HL-60 (cell line): ENCODE data around the gene NKD1.

Experiments used
- DNase-seq, 2 experiments: peaks; one replicate each; pipeline ENCODE4 v3.0.0-alpha.2; 2010 to 2020; ENCODE audit warnings: low read depth in 1 of 2, low spot score in 1 of 2
- H3K27ac ChIP-seq: fragments of 250-450 bp; sonication (Bioruptor Pico); replicated peaks from 2 replicates; pipeline ENCODE4 v1.5.1; 2020; ENCODE audit warnings: mild to moderate bottlenecking, moderate library complexity
- H3K27me3 ChIP-seq: fragments of 250-450 bp; sonication (Bioruptor Pico); 2 replicates; pipeline ENCODE4 v1.5.1; 2021; ENCODE audit warnings: mild to moderate bottlenecking, moderate library complexity; ENCODE audit not compliant: insufficient read depth, poor library complexity, severe bottlenecking
- H3K4me3 ChIP-seq: replicated peaks from 2 replicates; pipeline ENCODE4 v1.5.1; 2011; ENCODE audit warnings: mild to moderate bottlenecking, control low read depth, low read length; ENCODE audit not compliant: insufficient read depth
- CTCF ChIP-seq: IDR thresholded peaks from one replicate; pipeline ENCODE4 v1.5.1; 2011; ENCODE audit warnings: low read length, control low read depth, inconsistent platforms; ENCODE audit not compliant: insufficient read depth
- GABPA ChIP-seq: IDR thresholded peaks from 2 replicates; pipeline ENCODE4 v1.6.1; 2012; ENCODE audit warnings: low read depth
- POLR2AphosphoS5 ChIP-seq: IDR thresholded peaks from 2 replicates; pipeline ENCODE4 v1.6.1; 2012; ENCODE audit warnings: low read depth
- REST ChIP-seq: IDR thresholded peaks from 2 replicates; pipeline ENCODE4 v1.6.1; 2012; ENCODE audit warnings: low read depth; ENCODE audit not compliant: insufficient replicate concordance
- SPI1 ChIP-seq: IDR thresholded peaks from 2 replicates; pipeline ENCODE4 v1.6.1; 2012; ENCODE audit warnings: low read depth, mild to moderate bottlenecking, borderline replicate concordance

The NKD1 gene

GRCh38 chr16:50526796-50527195, 21.4 kb upstream of the NKD1 start:
- TF ChIP-seq SPI1, result no peak
- TF ChIP-seq POLR2AphosphoS5, result no peak
- TF ChIP-seq REST, result no peak
- TF ChIP-seq CTCF, result no peak
- TF ChIP-seq GABPA, result no peak
- no peak for DNase-seq
- Histone ChIP-seq H3K4me3 (no peak overlapping the region), H3K27me3 (peaks cover 4% of the 10 kb centered on the region), H3K27ac (no peak overlapping the region)

- no peaks in the 10 kb centered on the region for H3K27me3 ChIP-seq
- no peak for DNase-seq
- no peak overlapping the region for H3K27ac ChIP-seq
- TF ChIP-seq POLR2AphosphoS5 (no peak), CTCF (no peak), REST (no peak), SPI1 (no peak), GABPA (no peak)
- H3K4me3 ChIP-seq, result no peak overlapping the region
Observed at GRCh38 chr16:50528820-50529219, 19.4 kb upstream of the NKD1 start.

- no peak overlapping the region for H3K4me3 ChIP-seq
- H3K27me3 ChIP-seq, result no peaks in the 10 kb centered on the region
- DNase-seq, result no peak
- TF ChIP-seq CTCF, result no peak
- no peak for TF ChIP-seq SPI1
- TF ChIP-seq REST, result no peak
- no peak for TF ChIP-seq GABPA
- no peak for TF ChIP-seq POLR2AphosphoS5
- no peak overlapping the region for H3K27ac ChIP-seq
Observed at GRCh38 chr16:50529334-50529733, 18.9 kb upstream of the NKD1 start.
